Limb (tissue), 2 donors: Measurements from ENCODE around the gene EXOSC1.
"Not testable (repeated sequence)": the region's sequence is repeated elsewhere in the genome, so short reads cannot be mapped to it uniquely, and the experiment has no call there.

Source experiments
- DNase-seq, 2 donors: peaks; one replicate each; pipeline ENCODE4 v3.0.0-alpha.2; 2016; ENCODE audit errors: extremely low spot score in 2 of 2

EXOSC1 gene

GRCh38 chr10:97408496-97408992, 37.3 kb downstream of the EXOSC1 start:
- DNase-seq, result no peak

GRCh38 chr10:97407952-97408248, 37.9 kb downstream of the EXOSC1 start:
- DNase-seq, result no peak

- DNase-seq, result peak; percentile 53 to 85
These were observed 38.4 kb downstream of the EXOSC1 start for GRCh38 chr10:97407211-97407951.

- DNase-seq, result not testable (repeated sequence)
These were observed 39.3 kb downstream of the EXOSC1 start for GRCh38 chr10:97406483-97406882.

- no peak for DNase-seq
These were observed 39.7 kb downstream of the EXOSC1 start for GRCh38 chr10:97406064-97406463.

- no peak for DNase-seq
These were observed 41.8 kb downstream of the EXOSC1 start for GRCh38 chr10:97404044-97404443.

- DNase-seq, result no peak
These were observed 44.3 kb downstream of the EXOSC1 start for GRCh38 chr10:97401455-97401919.

- DNase-seq, result peak; percentile 88 to 98
These were observed 44.9 kb downstream of the EXOSC1 start, which contains the start of gene RRP12 for GRCh38 chr10:97400665-97401454. TSS of gene RRP12 (minus strand) at chr10:97401340. CDS start at chr10:97401231, 109 bp downstream.

GRCh38 chr10:97399843-97400545, 45.8 kb downstream of the EXOSC1 start:
- DNase-seq, result peak in 1 of 2 donors; percentile 41

- DNase-seq, result no peak
These were observed 49.8 kb downstream of the EXOSC1 start for GRCh38 chr10:97396056-97396455.

- no peak for DNase-seq
These were observed 52.7 kb downstream of the EXOSC1 start for GRCh38 chr10:97393034-97393573.

GRCh38 chr10:97390091-97390490, 55.7 kb downstream of the EXOSC1 start:
- no peak for DNase-seq

GRCh38 chr10:97388152-97388551, 57.7 kb downstream of the EXOSC1 start:
- DNase-seq, result no peak
